ENCODE data around the gene SAMD5.

The SAMD5 gene

GRCh38 chr6:147506704-147507114 lies 1.8 kb upstream of the SAMD5 start:
- Histone ChIP-seq H3K4me1 (ENCODE audit: control insufficient read depth, insufficient read depth, low read length) (0 out of 2 replicates have a peak, but pooled peaks cover 2% of the 10 kb centered on the region), H3K9me3 (ENCODE audit: control insufficient read depth, insufficient read depth, low read length) (no peaks in the 10 kb centered on the region), H3K27ac (ENCODE audit: low read length) (no peak overlapping the region), H3K4me3 (ENCODE audit: low read length) (peak overlapping the region; percentile 32; the same call in 1 of the 2 replicates), H3K27me3 (ENCODE audit: control insufficient read depth, insufficient read depth, low read length) (peaks cover 64% of the 10 kb centered on the region), H3K36me3 (ENCODE audit: control insufficient read depth, insufficient read depth, low read length) (no peaks in the 10 kb centered on the region)
- no CpG with 5 or more reads among the region's 30 CpGs for WGBS (ENCODE audit: insufficient coverage, insufficient read length)
- no peak for DNase-seq (ENCODE audit: low read depth, low spot score)

- Histone ChIP-seq H3K9me3 (ENCODE audit: control insufficient read depth, insufficient read depth, low read length) (no peaks in the 10 kb centered on the region), H3K4me3 (ENCODE audit: low read length) (peak overlapping the region; percentile 35; the same call in 1 of the 2 replicates), H3K27me3 (ENCODE audit: control insufficient read depth, insufficient read depth, low read length) (peaks cover 60% of the 10 kb centered on the region), H3K4me1 (ENCODE audit: control insufficient read depth, insufficient read depth, low read length) (0 out of 2 replicates have a peak, but pooled peaks cover 2% of the 10 kb centered on the region), H3K36me3 (ENCODE audit: control insufficient read depth, insufficient read depth, low read length) (no peaks in the 10 kb centered on the region), H3K27ac (ENCODE audit: low read length) (no peak overlapping the region)
- no peak for DNase-seq (ENCODE audit: low read depth, low spot score)
- no CpG with 5 or more reads among the region's 52 CpGs for whole genome bisulfite sequencing (ENCODE audit: insufficient coverage, insufficient read length)
Observed at GRCh38 chr6:147507162-147508041, 1.1 kb upstream of the SAMD5 start.

- H3K27ac ChIP-seq (ENCODE audit: low read length): no peak overlapping the region
- no CpG with 5 or more reads among the region's 73 CpGs for WGBS (ENCODE audit: insufficient coverage, insufficient read length)
- no peaks in the 10 kb centered on the region for H3K9me3 ChIP-seq (ENCODE audit: control insufficient read depth, insufficient read depth, low read length)
- 0 out of 2 replicates have a peak, but pooled peaks cover 2% of the 10 kb centered on the region for H3K4me1 ChIP-seq (ENCODE audit: control insufficient read depth, insufficient read depth, low read length)
- DNase-seq (ENCODE audit: low read depth, low spot score): no peak
- no peaks in the 10 kb centered on the region for H3K36me3 ChIP-seq (ENCODE audit: control insufficient read depth, insufficient read depth, low read length)
- H3K27me3 ChIP-seq (ENCODE audit: control insufficient read depth, insufficient read depth, low read length): peaks cover 56% of the 10 kb centered on the region
- peak overlapping the region; percentile 35; the same call in 1 of the 2 replicates for H3K4me3 ChIP-seq (ENCODE audit: low read length)
Observed at GRCh38 chr6:147508866-147509608, 547 bp downstream of the SAMD5 start.

GRCh38 chr6:147509891-147510290 lies 1.4 kb downstream of the SAMD5 start:
- no peaks in the 10 kb centered on the region for H3K36me3 ChIP-seq (ENCODE audit: control insufficient read depth, insufficient read depth, low read length)
- no peak for DNase-seq (ENCODE audit: low read depth, low spot score)
- WGBS (ENCODE audit: insufficient coverage, insufficient read length): no CpG with 5 or more reads among the region's 7 CpGs
- peaks cover 52% of the 10 kb centered on the region for H3K27me3 ChIP-seq (ENCODE audit: control insufficient read depth, insufficient read depth, low read length)
- H3K27ac ChIP-seq (ENCODE audit: low read length): no peak overlapping the region
- H3K4me3 ChIP-seq (ENCODE audit: low read length): no peak overlapping the region
- no peaks in the 10 kb centered on the region for H3K9me3 ChIP-seq (ENCODE audit: control insufficient read depth, insufficient read depth, low read length)
- H3K4me1 ChIP-seq (ENCODE audit: control insufficient read depth, insufficient read depth, low read length): 0 out of 2 replicates have a peak, but pooled peaks cover 2% of the 10 kb centered on the region

- no peaks in the 10 kb centered on the region for H3K36me3 ChIP-seq (ENCODE audit: control insufficient read depth, insufficient read depth, low read length)
- H3K4me3 ChIP-seq (ENCODE audit: low read length): no peak overlapping the region
- H3K27ac ChIP-seq (ENCODE audit: low read length): no peak overlapping the region
- 0 out of 2 replicates have a peak, but pooled peaks cover 2% of the 10 kb centered on the region for H3K4me1 ChIP-seq (ENCODE audit: control insufficient read depth, insufficient read depth, low read length)
- H3K27me3 ChIP-seq (ENCODE audit: control insufficient read depth, insufficient read depth, low read length): peaks cover 43% of the 10 kb centered on the region
- H3K9me3 ChIP-seq (ENCODE audit: control insufficient read depth, insufficient read depth, low read length): no peaks in the 10 kb centered on the region
- no CpG with 5 or more reads among the region's 5 CpGs for WGBS (ENCODE audit: insufficient coverage, insufficient read length)
- DNase-seq (ENCODE audit: low read depth, low spot score): no peak
Observed at GRCh38 chr6:147510929-147511590, 2.6 kb downstream of the SAMD5 start.

- H3K9me3 ChIP-seq (ENCODE audit: control insufficient read depth, insufficient read depth, low read length): no peaks in the 10 kb centered on the region; the same call in 1 of the 2 replicates
- peaks cover 14% of the 10 kb centered on the region for H3K27me3 ChIP-seq (ENCODE audit: control insufficient read depth, insufficient read depth, low read length)
- H3K36me3 ChIP-seq (ENCODE audit: control insufficient read depth, insufficient read depth, low read length): no peaks in the 10 kb centered on the region
- no peak overlapping the region for H3K4me3 ChIP-seq (ENCODE audit: low read length)
- H3K4me1 ChIP-seq (ENCODE audit: control insufficient read depth, insufficient read depth, low read length): no peaks in the 10 kb centered on the region
- no peak overlapping the region for H3K27ac ChIP-seq (ENCODE audit: low read length)
- DNase-seq (ENCODE audit: low read depth, low spot score): no peak
- no CpG with 5 or more reads among the region's 2 CpGs for WGBS (ENCODE audit: insufficient coverage, insufficient read length)
Observed at GRCh38 chr6:147514831-147515230, 6.3 kb downstream of the SAMD5 start.

- Histone ChIP-seq H3K4me1 (ENCODE audit: control insufficient read depth, insufficient read depth, low read length) (no peaks in the 10 kb centered on the region), H3K27me3 (ENCODE audit: control insufficient read depth, insufficient read depth, low read length) (peaks cover 9% of the 10 kb centered on the region; the same call in 1 of the 2 replicates), H3K36me3 (ENCODE audit: control insufficient read depth, insufficient read depth, low read length) (no peaks in the 10 kb centered on the region), H3K9me3 (ENCODE audit: control insufficient read depth, insufficient read depth, low read length) (no peaks in the 10 kb centered on the region; the same call in 1 of the 2 replicates), H3K27ac (ENCODE audit: low read length) (no peak overlapping the region), H3K4me3 (ENCODE audit: low read length) (no peak overlapping the region)
- DNase-seq (ENCODE audit: low read depth, low spot score): no peak
- WGBS (ENCODE audit: insufficient coverage, insufficient read length): no CpG with 5 or more reads among the region's 2 CpGs
Observed at GRCh38 chr6:147515327-147515726, 6.8 kb downstream of the SAMD5 start.

- Histone ChIP-seq H3K27me3 (ENCODE audit: control insufficient read depth, insufficient read depth, low read length) (no peaks in the 10 kb centered on the region), H3K27ac (ENCODE audit: low read length) (no peak overlapping the region), H3K9me3 (ENCODE audit: control insufficient read depth, insufficient read depth, low read length) (no peaks in the 10 kb centered on the region; the same call in 1 of the 2 replicates), H3K4me1 (ENCODE audit: control insufficient read depth, insufficient read depth, low read length) (no peaks in the 10 kb centered on the region), H3K4me3 (ENCODE audit: low read length) (no peak overlapping the region), H3K36me3 (ENCODE audit: control insufficient read depth, insufficient read depth, low read length) (no peaks in the 10 kb centered on the region)
- no CpG with 5 or more reads among the region's 1 CpG for WGBS (ENCODE audit: insufficient coverage, insufficient read length)
- DNase-seq (ENCODE audit: low read depth, low spot score): no peak
Observed at GRCh38 chr6:147522597-147522996, 14.1 kb downstream of the SAMD5 start.

GRCh38 chr6:147525519-147526209 lies 17.2 kb downstream of the SAMD5 start:
- WGBS (ENCODE audit: insufficient coverage, insufficient read length): no CpG with 5 or more reads among the region's 5 CpGs
- Histone ChIP-seq H3K9me3 (ENCODE audit: control insufficient read depth, insufficient read depth, low read length) (no peaks in the 10 kb centered on the region), H3K4me3 (ENCODE audit: low read length) (no peak overlapping the region), H3K27me3 (ENCODE audit: control insufficient read depth, insufficient read depth, low read length) (no peaks in the 10 kb centered on the region), H3K27ac (ENCODE audit: low read length) (no peak overlapping the region), H3K36me3 (ENCODE audit: control insufficient read depth, insufficient read depth, low read length) (no peaks in the 10 kb centered on the region), H3K4me1 (ENCODE audit: control insufficient read depth, insufficient read depth, low read length) (no peaks in the 10 kb centered on the region)
- no peak for DNase-seq (ENCODE audit: low read depth, low spot score)

Data from iPS DF 6.9 (cell line).